Activated B cell treated with CpG ODN at 0.5 μM for 24 hours (primary cell): ENCODE results near the gene RB1. TPM values are rescaled to one million over a fixed set of nuclear protein-coding genes. Genes with fewer than 3 reads are reported as not detected.

Experiments used
- ATAC-seq: fragments of 200-7000 bp; cut with Tn5 transposase; one replicate; pipeline ENCODE4 v1.10.0; 2021; ENCODE audit warnings: low read depth, mild to moderate bottlenecking, moderate library complexity
- CTCF ChIA-PET: fragments of 350-600 bp; sonication (Branson Sonifier 250); formaldehyde crosslinking; loops from one replicate; lab custom pipeline; 2021; ENCODE audit warnings: antibody characterized with exemption; lab: Charles Lee
- POLR2A ChIA-PET: fragments of 350-600 bp; sonication (Branson Sonifier 250); formaldehyde crosslinking; loops from one replicate; lab custom pipeline; 2021; ENCODE audit warnings: antibody characterized with exemption; lab: Charles Lee
- DNase-seq: peaks from one replicate; pipeline ENCODE4 v3.0.0; 2022
- H3K27ac Mint-ChIP-seq: one replicate; pipeline ENCODE4 v1.8.0; 2020; ENCODE audit warnings: mixed read lengths
- H3K27me3 Mint-ChIP-seq: one replicate; pipeline ENCODE4 v1.8.0; 2021; ENCODE audit warnings: mixed read lengths
- H3K36me3 Mint-ChIP-seq: one replicate; pipeline ENCODE4 v1.8.0; 2021; ENCODE audit warnings: low read depth, mixed read lengths
- H3K4me1 Mint-ChIP-seq: one replicate; pipeline ENCODE4 v1.8.0; 2021; ENCODE audit warnings: mixed read lengths
- H3K4me3 Mint-ChIP-seq: one replicate; pipeline ENCODE4 v1.8.0; 2020; ENCODE audit warnings: mild to moderate bottlenecking, mixed read lengths
- H3K9me3 Mint-ChIP-seq: one replicate; pipeline ENCODE4 v1.8.0; 2020; ENCODE audit warnings: mixed read lengths
- intact Hi-C: fragments of 100-400 bp; cut with micrococcal nuclease; formaldehyde crosslinking; loops from one replicate; pipeline ENCODE4 v1.15.1; 2024
- total RNA-seq: library from RNA; stranded (reverse); gene quantifications from 2 replicates; pipeline ENCODE4 v1.2.3, GENCODE V29; 2022
- TF ChIP-seq, protein P1 (sequence below): fragments of 200-600 bp; IDR thresholded peaks from one replicate; pipeline ENCODE4 v1.8.0; 2022; ENCODE audit warnings: antibody characterized with exemption, mild to moderate bottlenecking

RB1 gene
- total RNA-seq, 1 donor from 2014 or later, result 70.5 TPM

DNA sequence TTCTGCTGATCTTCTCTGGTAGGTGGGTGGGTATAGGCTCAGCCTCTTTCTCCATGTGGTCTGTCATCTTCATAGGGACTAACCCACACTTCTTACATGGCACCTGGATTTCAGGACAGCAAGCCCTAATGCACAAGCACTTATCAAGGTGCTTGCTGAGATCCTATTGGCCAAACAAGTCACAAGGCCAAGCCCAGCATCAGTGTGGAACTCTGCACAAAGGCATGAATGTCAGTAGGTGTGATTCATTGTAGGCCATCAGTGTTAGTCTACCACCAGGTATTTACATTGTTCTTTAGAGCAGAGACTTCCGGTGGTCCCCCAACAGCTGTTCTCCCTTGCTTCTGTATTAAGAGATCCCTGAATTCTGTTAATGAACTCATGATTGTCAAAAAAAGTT, 8.3 kb upstream of the RB1 start:
- peaks cover 11% of the 10 kb centered on the region for H3K4me1 Mint-ChIP-seq
- no peak overlapping the region for H3K27ac Mint-ChIP-seq
- no peak overlapping the region for H3K4me3 Mint-ChIP-seq
- intact Hi-C loops, result no loop called here
- no peak for DNase-seq
- H3K9me3 Mint-ChIP-seq, result no peaks in the 10 kb centered on the region
- POLR2A ChIA-PET, result no interaction called here
- no peaks in the 10 kb centered on the region for H3K36me3 Mint-ChIP-seq
- CTCF ChIA-PET, result no interaction called here
- H3K27me3 Mint-ChIP-seq, result no peaks in the 10 kb centered on the region
- no peak for ATAC-seq
- TF ChIP-seq, protein P1, sequence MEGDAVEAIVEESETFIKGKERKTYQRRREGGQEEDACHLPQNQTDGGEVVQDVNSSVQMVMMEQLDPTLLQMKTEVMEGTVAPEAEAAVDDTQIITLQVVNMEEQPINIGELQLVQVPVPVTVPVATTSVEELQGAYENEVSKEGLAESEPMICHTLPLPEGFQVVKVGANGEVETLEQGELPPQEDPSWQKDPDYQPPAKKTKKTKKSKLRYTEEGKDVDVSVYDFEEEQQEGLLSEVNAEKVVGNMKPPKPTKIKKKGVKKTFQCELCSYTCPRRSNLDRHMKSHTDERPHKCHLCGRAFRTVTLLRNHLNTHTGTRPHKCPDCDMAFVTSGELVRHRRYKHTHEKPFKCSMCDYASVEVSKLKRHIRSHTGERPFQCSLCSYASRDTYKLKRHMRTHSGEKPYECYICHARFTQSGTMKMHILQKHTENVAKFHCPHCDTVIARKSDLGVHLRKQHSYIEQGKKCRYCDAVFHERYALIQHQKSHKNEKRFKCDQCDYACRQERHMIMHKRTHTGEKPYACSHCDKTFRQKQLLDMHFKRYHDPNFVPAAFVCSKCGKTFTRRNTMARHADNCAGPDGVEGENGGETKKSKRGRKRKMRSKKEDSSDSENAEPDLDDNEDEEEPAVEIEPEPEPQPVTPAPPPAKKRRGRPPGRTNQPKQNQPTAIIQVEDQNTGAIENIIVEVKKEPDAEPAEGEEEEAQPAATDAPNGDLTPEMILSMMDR, result no peak

DNA sequence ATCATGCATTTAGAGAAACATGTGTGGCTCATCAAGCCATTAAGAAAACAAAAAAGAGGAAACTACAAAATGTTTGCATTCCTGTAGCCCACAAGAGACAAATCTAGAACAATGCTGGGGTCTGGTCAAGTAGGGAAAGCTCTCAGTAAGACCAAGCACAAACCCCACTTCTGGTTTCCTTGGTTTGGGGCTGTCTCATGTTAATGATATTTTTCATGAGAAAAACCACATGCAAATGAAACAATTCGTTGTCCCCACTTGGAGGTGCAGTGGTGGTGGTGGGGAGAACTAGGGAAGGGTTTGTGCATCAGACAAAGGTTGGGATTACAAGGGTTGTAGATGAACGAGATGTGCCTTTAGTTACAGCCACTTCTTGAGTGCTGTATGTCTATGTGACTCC, 7.0 kb upstream of the RB1 start:
- ChIA-PET CTCF (no interaction called here), POLR2A (no interaction called here)
- no peaks in the 10 kb centered on the region for H3K36me3 Mint-ChIP-seq
- no peak overlapping the region for H3K27ac Mint-ChIP-seq
- peaks cover 11% of the 10 kb centered on the region for H3K4me1 Mint-ChIP-seq
- ATAC-seq, result no peak
- DNase-seq, result no peak
- TF ChIP-seq, protein P1, result no peak
- H3K9me3 Mint-ChIP-seq, result no peaks in the 10 kb centered on the region
- H3K4me3 Mint-ChIP-seq, result no peak overlapping the region
- intact Hi-C loops, result no loop called here
- H3K27me3 Mint-ChIP-seq, result no peaks in the 10 kb centered on the region

DNA sequence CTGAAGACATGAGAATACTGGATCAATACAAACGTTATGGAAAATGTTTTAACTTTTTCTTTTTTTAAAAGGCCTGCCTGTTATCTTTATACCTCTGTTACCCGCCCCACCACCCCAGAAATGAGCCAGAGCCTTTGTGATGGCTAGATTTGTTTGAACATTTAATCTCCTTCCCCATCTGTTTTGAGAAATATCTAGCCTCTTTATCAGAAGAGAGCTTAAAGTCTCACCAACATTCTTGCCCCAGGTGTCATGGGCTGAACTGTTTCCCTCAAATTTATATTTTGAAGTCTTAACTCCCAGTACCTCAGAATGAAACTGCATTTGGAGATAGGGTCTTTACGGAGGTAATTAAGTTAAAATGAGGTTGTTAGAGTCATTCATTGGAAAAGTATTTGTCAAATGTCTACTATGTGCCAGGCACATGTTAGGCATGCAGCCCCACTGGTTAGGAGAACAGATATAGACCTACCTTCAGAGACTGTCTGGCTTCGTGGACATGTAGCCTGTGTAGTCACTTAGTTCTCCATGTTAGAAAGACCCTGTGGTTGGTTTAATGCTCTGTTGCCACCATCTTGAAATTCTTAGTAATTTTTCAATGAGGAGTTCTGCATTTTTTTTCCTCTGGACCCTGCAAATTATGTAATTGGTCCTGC, 6.3 kb upstream of the RB1 start:
- ATAC-seq (no peak), DNase-seq (no peak)
- Mint-ChIP-seq H3K36me3 (no peaks in the 10 kb centered on the region), H3K4me1 (peaks cover 11% of the 10 kb centered on the region), H3K4me3 (no peak overlapping the region), H3K27me3 (no peaks in the 10 kb centered on the region), H3K9me3 (no peaks in the 10 kb centered on the region), H3K27ac (no peak overlapping the region)
- intact Hi-C loops, result no loop called here
- ChIA-PET POLR2A (no interaction called here), CTCF (no interaction called here)
- TF ChIP-seq, protein P1, result no peak

DNA sequence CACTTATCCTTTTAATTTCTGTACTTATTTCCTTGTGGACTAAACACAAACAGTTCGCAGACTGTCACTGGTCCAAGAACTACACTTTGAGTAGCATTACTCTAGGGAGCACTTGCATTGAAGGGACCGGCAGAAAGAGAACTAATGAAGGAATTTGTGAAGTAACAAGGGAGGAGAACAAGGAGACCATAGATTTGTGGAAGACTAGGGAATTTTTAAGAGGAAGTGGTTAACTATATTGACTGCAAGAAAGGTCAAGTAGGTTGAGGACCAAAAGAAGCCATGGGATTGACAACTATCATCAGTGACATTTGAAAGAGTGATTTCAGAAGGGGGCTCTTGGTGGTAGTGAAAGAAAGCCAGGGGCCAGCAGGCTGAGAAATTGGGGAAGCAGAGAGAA, 4.0 kb upstream of the RB1 start:
- ATAC-seq (no peak), DNase-seq (no peak)
- Mint-ChIP-seq H3K36me3 (peaks cover 9% of the 10 kb centered on the region), H3K4me1 (peaks cover 20% of the 10 kb centered on the region), H3K27me3 (no peaks in the 10 kb centered on the region), H3K4me3 (no peak overlapping the region), H3K9me3 (no peaks in the 10 kb centered on the region), H3K27ac (no peak overlapping the region)
- TF ChIP-seq, protein P1, result no peak
- intact Hi-C loops, result no loop called here
- ChIA-PET POLR2A (interaction anchor here (0.6 kb wide), 1 partner anchor 52 kb away, joined by 5 read pairs; no protein-coding TSS in a partner anchor), CTCF (no interaction called here)

DNA sequence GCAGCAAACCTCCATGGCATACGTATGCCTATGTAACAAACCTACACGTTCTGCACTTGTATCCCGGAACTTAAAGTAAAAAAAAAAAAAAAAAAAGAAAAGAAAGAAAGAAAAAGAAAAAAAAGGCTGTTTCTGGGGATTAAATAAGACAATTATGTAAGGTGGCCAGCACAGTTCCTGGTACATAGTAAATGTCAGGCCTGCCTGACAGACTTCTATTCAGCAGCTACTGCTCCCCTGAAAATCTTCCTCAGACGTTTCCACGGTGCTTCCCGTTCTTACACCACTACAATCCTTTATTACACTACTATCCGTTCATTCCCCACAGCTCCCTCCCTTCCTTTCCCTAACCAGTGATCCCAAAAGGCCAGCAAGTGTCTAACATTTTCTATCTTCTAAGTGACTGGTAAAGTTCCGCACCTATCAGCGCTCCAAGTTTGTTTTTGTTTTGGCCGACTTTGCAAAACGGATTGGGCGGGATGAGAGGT, 636 bp upstream of the RB1 start:
- peak; percentile 1 for ATAC-seq
- ChIA-PET CTCF (interaction anchor here (0.8 kb wide), 1 partner anchor 208 kb away, joined by 3 read pairs; the partner anchor contains the start of gene MED4), POLR2A (interaction anchor here (0.7 to 5.5 kb wide), 14 partner anchors 12 to 249 kb away, joined by 3 to 55 read pairs (median 8); partner anchors contain the start of genes ITM2B and MED4)
- peaks cover 37% of the 10 kb centered on the region for H3K4me1 Mint-ChIP-seq
- TF ChIP-seq, protein P1, result no peak
- H3K4me3 Mint-ChIP-seq, result peak overlapping the region; percentile 99
- H3K36me3 Mint-ChIP-seq, result peaks cover 30% of the 10 kb centered on the region
- intact Hi-C loops, result loop anchor here (1.0 to 10.0 kb wide), 7 partner anchors 38 to 1921 kb away; partner anchors contain the start of genes CAB39L, KPNA3, RCBTB2 and SETDB2
- H3K27me3 Mint-ChIP-seq, result no peaks in the 10 kb centered on the region
- H3K27ac Mint-ChIP-seq, result peak overlapping the region; percentile 100
- H3K9me3 Mint-ChIP-seq, result no peaks in the 10 kb centered on the region
- no peak for DNase-seq
